GM12875 (cell line): Measurements from ENCODE around the gene DACT1.

Experiments used
- H3K4me3 ChIP-seq: one replicate; pipeline ENCODE4 v1.5.1; 2011; ENCODE audit warnings: low read depth, low read length, control low read depth
- TF ChIP-seq, protein P1 (sequence below): IDR thresholded peaks from 2 replicates; pipeline ENCODE4 v1.5.1; 2011; ENCODE audit warnings: low read depth, mild to moderate bottlenecking, control low read depth, inconsistent platforms, low read length, moderate library complexity, borderline replicate concordance; ENCODE audit not compliant: insufficient read depth

Gene DACT1

DNA sequence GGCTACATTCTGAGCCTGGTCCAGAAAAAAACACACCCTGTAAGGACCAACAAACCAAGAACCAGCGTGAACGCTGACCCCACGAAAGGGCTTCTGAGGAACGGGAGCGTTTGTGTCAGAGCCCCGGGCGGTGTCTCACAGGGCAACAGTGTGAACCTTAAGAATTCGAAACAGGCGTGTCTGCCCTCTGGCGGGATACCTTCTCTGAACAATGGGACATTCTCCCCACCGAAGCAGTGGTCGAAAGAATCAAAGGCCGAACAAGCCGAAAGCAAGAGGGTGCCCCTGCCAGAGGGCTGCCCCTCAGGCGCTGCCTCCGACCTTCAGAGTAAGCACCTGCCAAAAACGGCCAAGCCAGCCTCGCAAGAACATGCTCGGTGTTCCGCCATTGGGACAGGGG lies 7.9 kb downstream of the DACT1 start:
- TF ChIP-seq, protein P1, sequence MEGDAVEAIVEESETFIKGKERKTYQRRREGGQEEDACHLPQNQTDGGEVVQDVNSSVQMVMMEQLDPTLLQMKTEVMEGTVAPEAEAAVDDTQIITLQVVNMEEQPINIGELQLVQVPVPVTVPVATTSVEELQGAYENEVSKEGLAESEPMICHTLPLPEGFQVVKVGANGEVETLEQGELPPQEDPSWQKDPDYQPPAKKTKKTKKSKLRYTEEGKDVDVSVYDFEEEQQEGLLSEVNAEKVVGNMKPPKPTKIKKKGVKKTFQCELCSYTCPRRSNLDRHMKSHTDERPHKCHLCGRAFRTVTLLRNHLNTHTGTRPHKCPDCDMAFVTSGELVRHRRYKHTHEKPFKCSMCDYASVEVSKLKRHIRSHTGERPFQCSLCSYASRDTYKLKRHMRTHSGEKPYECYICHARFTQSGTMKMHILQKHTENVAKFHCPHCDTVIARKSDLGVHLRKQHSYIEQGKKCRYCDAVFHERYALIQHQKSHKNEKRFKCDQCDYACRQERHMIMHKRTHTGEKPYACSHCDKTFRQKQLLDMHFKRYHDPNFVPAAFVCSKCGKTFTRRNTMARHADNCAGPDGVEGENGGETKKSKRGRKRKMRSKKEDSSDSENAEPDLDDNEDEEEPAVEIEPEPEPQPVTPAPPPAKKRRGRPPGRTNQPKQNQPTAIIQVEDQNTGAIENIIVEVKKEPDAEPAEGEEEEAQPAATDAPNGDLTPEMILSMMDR, result no peak
- no peak overlapping the region for H3K4me3 ChIP-seq

DNA sequence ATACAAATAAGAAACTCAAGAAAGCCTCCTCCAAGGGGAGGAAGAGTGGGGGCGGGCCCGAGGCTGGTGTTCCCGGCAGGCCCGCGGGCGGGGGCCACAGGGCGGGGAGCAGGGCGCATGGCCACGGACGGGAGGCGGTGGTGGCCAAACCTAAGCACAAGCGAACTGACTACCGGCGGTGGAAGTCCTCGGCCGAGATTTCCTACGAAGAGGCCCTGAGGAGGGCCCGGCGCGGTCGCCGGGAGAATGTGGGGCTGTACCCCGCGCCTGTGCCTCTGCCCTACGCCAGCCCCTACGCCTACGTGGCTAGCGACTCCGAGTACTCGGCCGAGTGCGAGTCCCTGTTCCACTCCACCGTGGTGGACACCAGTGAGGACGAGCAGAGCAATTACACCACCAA lies 8.7 kb downstream of the DACT1 start:
- H3K4me3 ChIP-seq, result no peak overlapping the region
- TF ChIP-seq, protein P1, result no peak

DNA sequence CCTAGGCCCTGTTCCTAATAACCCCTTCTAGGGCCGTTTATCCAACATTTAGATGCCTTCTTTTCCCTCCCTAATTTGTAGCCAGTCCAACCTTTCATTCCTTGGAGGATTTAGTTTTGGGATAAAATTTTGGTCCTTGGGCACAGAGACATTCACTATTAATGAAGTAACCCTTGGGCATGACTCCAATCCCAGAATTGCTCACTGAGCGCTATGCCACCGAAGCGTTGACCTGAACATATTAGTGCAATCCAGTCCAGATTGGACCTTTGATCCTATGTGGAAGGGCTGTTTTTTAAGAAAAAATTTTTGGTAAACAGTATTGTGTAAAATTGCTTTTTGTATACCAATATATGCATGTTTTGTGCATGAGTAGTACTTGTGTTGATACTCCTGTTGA lies 10.0 kb downstream of the DACT1 start:
- TF ChIP-seq, protein P1, result no peak
- H3K4me3 ChIP-seq, result no peak overlapping the region

DNA sequence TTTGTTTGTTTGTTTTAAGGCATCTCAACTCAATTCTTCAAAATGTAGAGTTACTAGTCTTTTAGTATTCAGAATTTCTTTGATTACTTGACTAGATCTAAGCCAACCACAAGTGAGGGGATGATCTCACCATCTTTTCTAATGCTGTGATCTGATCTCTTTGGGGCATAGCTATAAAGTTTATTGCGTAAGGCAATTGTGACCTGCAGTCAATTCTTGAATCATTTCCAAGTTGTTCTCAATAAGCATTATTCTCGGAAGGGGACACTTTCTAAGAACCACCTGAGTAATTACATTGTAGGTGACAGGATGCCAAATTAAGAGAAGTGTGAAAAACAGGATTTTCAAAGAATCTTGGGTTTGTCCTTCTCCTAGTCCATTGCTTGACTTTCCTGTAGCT lies 13.1 kb downstream of the DACT1 start:
- TF ChIP-seq, protein P1, result no peak
- no peak overlapping the region for H3K4me3 ChIP-seq

DNA sequence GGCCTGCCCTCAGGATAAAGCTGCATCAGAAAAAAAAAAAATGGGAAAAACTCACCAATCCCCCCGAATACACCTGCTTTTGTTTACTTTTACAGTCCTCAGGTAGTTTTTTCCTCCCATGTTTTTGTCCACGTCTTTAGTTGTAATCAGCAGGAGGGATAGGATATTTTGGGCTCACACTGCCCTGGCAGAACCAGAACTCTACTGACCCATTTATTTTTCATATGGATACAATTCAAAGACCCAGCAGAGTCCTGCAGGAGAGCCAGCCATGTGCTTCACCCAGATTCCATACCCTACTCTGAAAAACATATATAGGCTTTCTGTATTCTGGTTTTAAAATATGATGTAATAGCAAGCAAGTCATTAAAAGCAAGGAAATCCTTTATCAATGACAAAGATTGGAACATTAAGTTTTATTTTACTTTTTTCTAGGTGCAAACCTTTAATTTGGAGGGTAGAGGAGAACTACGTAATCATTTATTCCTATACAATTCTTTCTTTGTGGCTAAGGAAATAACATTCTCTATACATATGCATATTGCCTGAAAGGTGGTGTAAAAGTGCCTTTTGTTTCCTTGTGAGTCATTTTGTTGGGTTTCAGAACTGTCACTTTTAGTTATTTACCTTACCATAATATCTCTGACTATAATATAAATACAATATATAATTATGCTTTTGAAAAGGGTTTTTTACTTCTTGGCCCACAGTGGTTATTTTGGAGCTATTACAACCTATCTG lies 19.1 kb downstream of the DACT1 start:
- H3K4me3 ChIP-seq, result no peak overlapping the region
- TF ChIP-seq, protein P1, result no peak

DNA sequence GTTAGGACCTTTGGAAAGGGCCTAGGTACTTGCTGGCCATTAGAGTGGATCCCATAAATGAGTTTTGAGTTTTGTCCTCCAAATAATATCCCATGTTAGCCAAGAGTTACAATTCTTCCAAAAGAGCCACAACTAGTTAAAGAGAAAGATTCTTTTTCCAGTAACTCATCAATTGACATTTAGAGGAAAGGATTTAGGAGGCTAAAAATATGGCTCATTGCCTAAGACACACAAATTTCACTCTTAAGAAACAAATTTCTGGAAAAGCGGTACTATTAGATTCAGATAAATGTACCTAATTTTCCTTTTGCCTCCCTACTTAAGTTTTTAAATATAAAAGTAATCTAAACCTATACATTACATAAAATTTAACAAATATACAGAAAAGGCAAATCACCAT lies 21.3 kb downstream of the DACT1 start:
- H3K4me3 ChIP-seq, result no peak overlapping the region
- TF ChIP-seq, protein P1, result no peak

DNA sequence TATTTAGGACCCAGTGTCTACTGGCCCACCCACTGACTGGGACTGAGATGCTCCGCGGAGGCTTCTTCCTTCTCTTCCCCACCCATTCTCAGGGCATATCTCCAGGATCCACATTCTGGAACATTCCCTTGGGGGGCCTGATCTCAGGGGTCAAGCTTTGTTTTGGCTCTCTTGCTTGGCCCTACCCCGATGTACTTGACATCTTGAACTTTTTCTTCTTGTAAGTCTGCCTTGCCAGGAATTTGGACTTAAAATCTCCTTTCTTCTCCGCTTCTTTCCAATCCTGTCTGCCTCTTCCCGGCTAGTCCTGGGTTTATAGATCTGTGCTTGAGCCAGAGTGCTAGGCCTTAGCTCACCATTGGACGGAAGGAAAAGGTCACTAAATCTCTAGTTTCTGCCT lies 22.1 kb downstream of the DACT1 start:
- H3K4me3 ChIP-seq, result no peak overlapping the region
- TF ChIP-seq, protein P1, result no peak
